Right lobe of liver (tissue), 4 donors: ENCODE measurements around the gene ULK2.

Source experiments
- POLR2A ChIP-seq: fragments of 450-650 bp; IDR thresholded peaks from one replicate; pipeline ENCODE4 v1.6.1; 2017; ENCODE audit warnings: antibody characterized with exemption, mild to moderate bottlenecking
- TF ChIP-seq, protein P1 (sequence below), 4 donors: fragments of 200-600 bp in 3 of 4; fragments of 450-650 bp in 1 of 4; IDR thresholded peaks; one replicate each; pipeline versions ENCODE4 v1.5.1 to v1.8.0; 2016 to 2022; ENCODE audit warnings: antibody characterized with exemption in 4 of 4, mild to moderate bottlenecking in 2 of 4
- donor health status: DM: no; HTN: no; CAD: no.
- donor health status: DM: no; HTN: no; CAD: no.
- donor health status: DM: no; HTN: yes; CAD: no.

DNA sequence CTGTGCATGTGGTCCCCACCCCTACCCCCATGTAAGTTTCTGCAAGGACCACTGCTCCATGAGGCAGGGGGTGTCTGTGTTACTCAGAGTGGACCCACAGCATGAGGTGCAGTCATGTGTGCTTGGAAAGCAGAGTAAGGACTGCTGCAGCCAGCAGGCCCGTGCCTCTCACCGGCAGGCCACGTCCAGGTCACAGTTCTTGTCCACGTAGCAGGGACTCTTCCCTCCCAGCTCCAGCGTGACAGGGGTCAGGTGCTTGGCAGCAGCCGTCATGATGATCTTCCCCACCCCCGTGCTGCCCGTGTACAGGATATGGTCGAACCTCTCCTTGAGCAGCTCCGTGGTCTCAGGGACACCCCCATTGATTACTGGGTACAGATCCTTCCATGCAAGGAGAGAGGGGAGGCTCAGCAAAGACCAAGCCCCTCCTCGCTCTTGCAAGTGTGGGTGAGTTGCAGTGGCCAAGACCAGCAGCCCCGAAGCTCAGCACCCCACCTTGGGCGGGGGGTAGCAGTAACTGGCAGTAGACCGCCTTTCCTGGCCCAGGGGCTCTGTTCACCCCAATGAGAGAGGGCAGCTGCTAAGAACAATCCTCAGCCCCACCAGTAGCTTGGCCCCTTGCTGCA is 125.8 kb downstream of the ULK2 start:
- TF ChIP-seq, protein P1, sequence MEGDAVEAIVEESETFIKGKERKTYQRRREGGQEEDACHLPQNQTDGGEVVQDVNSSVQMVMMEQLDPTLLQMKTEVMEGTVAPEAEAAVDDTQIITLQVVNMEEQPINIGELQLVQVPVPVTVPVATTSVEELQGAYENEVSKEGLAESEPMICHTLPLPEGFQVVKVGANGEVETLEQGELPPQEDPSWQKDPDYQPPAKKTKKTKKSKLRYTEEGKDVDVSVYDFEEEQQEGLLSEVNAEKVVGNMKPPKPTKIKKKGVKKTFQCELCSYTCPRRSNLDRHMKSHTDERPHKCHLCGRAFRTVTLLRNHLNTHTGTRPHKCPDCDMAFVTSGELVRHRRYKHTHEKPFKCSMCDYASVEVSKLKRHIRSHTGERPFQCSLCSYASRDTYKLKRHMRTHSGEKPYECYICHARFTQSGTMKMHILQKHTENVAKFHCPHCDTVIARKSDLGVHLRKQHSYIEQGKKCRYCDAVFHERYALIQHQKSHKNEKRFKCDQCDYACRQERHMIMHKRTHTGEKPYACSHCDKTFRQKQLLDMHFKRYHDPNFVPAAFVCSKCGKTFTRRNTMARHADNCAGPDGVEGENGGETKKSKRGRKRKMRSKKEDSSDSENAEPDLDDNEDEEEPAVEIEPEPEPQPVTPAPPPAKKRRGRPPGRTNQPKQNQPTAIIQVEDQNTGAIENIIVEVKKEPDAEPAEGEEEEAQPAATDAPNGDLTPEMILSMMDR (IDR thresholded peaks at IDR 0.05), result no peak
- no peak for TF ChIP-seq POLR2A
